HG03378 (cell line): ENCODE data around the gene TDP2.

ENCODE experiments used
- ATAC-seq: cut with Tn5 transposase; IDR thresholded peaks from one replicate; pipeline ENCODE4 v1.9.1; 2021; ENCODE audit warnings: mild to moderate bottlenecking, moderate library complexity; ENCODE audit not compliant: unreplicated experiment

TDP2 gene

GRCh38 chr6:24607310-24608105 lies 59.2 kb downstream of the TDP2 start:
- ATAC-seq: no peak

GRCh38 chr6:24606200-24606930 lies 60.3 kb downstream of the TDP2 start:
- no peak for ATAC-seq

- no peak for ATAC-seq
Observed at GRCh38 chr6:24603241-24603640, 63.5 kb downstream of the TDP2 start.

- ATAC-seq: no peak
Observed at GRCh38 chr6:24600903-24601302, 65.8 kb downstream of the TDP2 start.
